Stimulated activated CD4-positive, alpha-beta T cell treated with anti-CD3 and anti-CD28 coated beads, Interleukin-2, amount 100 ng/mL, for 48 hours (primary cell): Measurements from ENCODE around the gene ZC2HC1B.
A peak's percentile ranks its signal among the peaks of the same experiment; 100 is the strongest.
"Not testable (repeated sequence)": the region's sequence is repeated elsewhere in the genome, so short reads cannot be mapped to it uniquely, and the experiment has no call there.

Source experiments
- DNase-seq, 2 donors: peaks; one replicate each; pipeline ENCODE4 v3.0.0-alpha.2; 2020

The ZC2HC1B gene, protein sequence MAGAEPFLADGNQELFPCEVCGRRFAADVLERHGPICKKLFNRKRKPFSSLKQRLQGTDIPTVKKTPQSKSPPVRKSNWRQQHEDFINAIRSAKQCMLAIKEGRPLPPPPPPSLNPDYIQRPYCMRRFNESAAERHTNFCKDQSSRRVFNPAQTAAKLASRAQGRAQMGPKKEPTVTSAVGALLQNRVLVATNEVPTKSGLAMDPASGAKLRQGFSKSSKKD

DNA sequence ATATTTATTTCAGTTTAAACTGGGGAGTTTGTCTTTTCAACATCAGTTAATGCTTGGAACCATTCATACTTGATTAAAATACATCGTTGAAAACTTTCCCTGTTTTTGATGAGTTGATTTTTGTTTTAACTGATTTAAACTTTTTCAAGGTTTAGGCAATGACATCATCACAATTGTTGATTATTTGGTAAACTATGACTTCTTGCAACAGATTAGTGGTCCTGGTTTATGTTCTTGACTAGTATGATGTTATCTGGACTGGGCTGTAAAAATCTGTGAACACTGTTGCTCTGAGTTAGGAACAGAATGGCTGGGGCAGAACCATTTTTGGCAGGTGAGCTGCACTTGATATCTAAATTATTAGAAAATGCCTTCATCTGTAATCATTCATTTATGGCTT is at the start of gene ZC2HC1B:
Gene ZC2HC1B, plus strand, starts transcription at position 241 of the 400 bp plus-strand sequence. Its CDS starts 66 bp downstream, at position 307.
- DNase-seq = no peak

DNA sequence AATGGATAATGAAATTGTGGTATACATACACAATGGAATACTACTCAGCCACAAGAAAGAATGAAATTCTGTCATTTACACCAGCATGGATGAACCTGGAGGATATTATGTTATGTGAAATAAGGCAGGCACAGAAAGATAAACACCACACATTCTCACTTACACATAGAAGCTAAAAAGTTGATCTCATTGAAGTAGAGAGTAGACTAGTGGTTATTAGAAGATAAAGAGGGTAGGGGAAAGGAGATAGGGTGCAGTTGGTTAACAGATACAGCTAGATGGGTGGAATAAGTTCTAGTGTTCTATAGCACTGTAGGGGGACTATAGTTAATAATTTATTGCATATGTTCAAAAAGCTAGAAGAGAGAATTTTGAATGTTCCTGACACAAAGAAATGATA is 46.7 kb upstream of the ZC2HC1B start:
- DNase-seq = no peak

DNA sequence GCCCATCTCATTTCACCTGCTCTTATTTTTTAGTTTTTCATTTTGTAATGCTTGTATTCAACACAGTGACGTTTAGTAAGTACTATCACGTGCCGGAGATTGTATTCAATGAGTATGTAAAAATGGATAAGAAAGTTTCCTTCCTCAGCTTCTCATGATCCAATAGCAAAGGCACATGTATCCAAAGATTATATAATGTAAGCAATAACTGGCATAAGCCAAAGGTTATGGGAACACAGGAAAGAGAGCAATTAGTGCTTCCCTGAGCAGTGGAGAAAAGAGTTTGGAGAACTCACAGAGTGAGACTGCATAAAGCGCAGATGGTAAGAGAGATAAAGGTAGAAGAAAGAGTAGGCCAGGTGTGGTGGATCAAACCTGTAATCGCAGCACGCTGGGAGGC is 42.9 kb upstream of the ZC2HC1B start:
- no peak for DNase-seq

DNA sequence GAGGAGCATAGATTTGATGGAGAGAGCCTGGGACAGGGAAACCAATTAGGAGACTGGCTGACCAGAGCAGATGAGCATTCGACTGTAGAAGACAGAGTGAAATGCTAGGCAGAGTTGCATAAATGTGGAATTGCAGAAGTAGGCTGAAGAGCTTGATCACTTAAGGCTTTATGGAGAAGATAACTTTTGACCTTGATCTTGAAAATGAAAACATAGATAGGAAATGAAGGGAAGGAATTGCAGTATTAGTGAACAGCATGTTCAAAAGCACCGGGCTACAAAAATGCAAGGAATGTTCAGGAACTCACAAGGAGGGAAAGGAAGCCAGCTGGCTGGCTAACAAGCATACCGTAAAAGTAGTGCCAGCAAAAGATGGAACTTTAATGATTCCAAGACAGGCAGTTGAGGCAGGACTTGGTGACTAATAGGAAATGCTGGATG is 41.7 kb upstream of the ZC2HC1B start:
- DNase-seq = no peak

GRCh38 chr6:143823548-143823947 is 40.7 kb upstream of the ZC2HC1B start:
- no peak for DNase-seq

- no peak for DNase-seq
Observed at GRCh38 chr6:143828572-143828971, 35.7 kb upstream of the ZC2HC1B start.

GRCh38 chr6:143836150-143836549 is 28.1 kb upstream of the ZC2HC1B start:
- no peak for DNase-seq

- no peak for DNase-seq
Observed at GRCh38 chr6:143838395-143838794, 25.9 kb upstream of the ZC2HC1B start.

DNA sequence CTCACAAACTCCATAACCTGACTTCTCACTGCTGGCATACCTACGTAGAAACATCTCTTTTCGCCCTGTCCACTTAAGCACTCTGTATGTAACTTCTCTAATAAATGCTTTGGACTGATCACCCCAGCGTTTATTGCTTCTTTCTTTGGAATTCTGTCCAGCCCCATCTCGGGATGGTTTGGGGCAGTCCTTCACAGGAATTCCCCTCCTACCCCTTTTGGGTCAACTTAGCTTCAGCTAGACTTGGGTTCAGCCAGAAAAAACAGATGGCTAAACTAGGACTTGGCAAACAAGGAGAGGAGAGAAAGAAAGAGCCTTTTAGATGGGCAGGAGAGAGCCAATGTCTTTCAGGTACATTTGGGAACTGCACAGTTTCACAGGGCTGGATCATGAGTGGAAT is 25.1 kb upstream of the ZC2HC1B start:
- DNase-seq = no peak

DNA sequence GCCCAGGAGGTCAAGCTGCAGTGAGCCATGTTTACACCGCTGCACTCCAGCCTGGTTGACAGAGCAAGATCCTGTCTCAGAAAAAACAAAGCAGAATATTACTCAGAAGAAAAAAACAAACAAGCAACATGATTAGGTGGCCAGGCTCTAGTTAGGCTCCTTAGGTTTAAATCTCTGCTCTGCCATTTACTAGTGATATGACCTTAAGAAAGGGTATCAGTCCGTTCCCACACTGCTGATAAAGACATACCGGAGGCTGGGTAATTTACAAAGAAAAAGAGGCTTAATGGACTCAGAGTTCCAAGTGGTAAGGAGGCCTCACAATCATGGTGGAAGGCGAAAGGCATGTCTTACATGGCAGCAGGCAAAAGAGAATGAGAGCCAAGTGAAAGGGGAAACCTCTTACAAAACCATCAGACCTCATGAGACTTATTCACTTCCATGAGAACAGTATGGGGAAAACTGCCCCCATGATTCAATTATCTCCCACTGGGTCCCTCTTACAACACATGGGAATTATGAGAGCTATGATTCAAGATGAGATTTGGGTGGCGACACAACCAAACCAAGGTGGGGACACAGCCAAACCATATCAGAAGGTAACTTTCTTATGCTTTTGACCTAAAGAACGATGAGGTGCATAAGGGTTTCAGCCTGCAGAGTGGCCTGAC is 23.5 kb upstream of the ZC2HC1B start:
- no peak for DNase-seq

- no peak for DNase-seq
Observed at GRCh38 chr6:143842461-143842901, 21.8 kb upstream of the ZC2HC1B start.

- DNase-seq = peak; percentile 87 to 91
Observed at GRCh38 chr6:143842902-143843676, 21.2 kb upstream of the ZC2HC1B start, which contains the start of gene LTV1. Gene LTV1 (plus strand): TSS chr6:143843338. CDS start chr6:143843478, 140 bp downstream.

GRCh38 chr6:143843677-143843999 is 20.6 kb upstream of the ZC2HC1B start:
- no peak for DNase-seq

DNA sequence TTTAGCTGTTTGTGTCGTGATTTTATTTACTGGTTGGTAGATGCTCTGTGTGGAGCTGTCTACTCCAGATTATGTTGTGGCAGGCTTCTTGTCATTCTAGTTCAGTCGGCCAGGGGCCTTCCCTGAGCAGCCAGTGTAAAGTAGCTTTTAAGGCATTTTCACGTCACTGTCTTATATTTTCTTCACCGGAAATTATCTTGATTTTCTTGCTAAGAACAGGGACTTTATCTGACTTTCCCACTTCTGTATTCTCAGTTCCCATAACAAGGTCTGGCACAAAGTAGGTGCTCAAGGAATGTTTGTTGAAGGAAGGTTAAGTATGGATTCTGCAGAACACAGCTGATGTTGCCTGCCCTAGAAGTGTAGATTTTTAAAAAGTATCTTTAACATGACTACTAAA is 20.3 kb upstream of the ZC2HC1B start:
- DNase-seq = no peak

- no peak for DNase-seq
Observed at GRCh38 chr6:143845033-143845432, 19.2 kb upstream of the ZC2HC1B start.

DNA sequence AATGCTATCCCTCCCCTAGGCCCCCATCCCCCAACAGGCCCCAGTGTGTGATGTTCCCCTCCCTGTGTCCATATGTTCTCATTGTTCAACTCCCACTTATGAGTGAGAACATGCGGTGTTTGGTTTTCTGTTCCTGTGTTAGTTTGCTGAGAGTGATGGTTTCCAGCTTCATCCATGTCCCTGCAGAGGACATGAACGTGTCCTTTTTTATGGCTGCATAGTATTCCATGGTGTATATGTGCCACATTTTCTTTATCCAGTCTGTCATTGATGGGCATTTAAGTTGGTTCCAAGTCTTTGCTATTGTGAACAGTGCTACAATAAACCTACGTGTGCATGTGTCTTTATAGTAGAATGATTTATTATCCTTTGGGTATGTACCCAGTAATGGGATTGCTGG is 12.6 kb upstream of the ZC2HC1B start:
- DNase-seq = not testable (repeated sequence)

GRCh38 chr6:143855057-143855456 is 9.2 kb upstream of the ZC2HC1B start:
- DNase-seq = not testable (repeated sequence)

DNA sequence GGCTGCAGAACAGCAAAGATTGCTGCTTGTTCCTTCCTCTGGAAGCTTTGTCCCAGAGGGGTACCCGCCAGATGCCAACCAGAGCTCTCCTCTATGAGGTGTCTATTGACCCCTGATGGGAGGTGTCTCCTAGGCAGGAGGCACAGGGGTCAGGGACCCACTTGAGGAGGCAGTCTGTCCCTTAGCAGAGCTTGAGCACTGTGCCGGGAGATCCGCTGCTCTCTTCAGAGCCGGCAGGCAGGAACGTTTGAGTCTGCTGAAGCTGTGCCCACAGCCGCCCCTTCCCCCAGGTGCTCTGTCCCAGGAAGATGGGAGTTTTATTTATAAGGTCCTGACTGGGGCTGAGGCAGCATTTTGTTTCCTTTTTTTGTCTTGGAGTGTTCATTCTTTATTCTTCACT is 7.5 kb upstream of the ZC2HC1B start:
- DNase-seq = not testable (repeated sequence)

DNA sequence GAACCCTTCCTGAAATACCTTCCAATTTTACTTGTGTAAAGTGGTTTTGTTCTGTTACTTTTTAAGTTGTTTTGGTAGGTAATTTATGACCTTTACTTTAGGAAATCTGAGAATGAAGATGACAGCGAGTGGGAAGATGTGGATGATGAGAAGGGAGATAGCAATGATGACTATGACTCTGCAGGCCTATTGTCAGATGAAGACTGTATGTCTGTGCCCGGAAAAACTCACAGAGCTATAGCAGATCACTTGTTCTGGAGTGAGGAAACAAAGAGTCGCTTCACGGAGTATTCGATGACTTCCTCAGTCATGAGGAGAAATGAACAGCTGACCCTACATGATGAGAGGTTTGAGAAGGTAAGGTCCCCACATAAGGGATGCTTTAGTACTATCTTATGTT is 6.6 kb upstream of the ZC2HC1B start:
- no peak for DNase-seq

- DNase-seq = no peak
Observed at GRCh38 chr6:143859891-143860660, 4.2 kb upstream of the ZC2HC1B start.

DNA sequence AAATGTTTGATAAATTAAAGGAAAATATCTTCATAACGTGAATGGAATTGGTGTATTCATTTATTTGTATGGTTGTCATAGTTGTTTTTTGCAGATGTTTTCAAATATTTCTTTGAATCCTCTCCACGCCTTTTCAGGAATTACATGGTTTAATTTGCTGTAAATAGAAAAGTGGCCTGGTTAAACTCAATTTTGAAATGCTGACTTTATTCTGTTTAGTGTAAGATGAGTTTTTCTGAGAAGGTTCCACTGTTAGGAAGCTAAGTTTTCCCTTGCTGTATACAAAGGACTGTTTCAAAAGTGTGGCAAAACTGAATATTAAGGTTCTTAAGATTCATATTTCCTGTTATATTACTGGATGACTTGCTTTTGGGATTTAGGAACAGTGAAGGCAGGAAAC is 503 bp upstream of the ZC2HC1B start:
- DNase-seq = no peak

- no peak for DNase-seq
Observed at GRCh38 chr6:143867236-143867635, 3.0 kb downstream of the ZC2HC1B start.

GRCh38 chr6:143868808-143869207 is 4.5 kb downstream of the ZC2HC1B start:
- DNase-seq = not testable (repeated sequence)
